CD4-positive, alpha-beta T cell treated with Interferon alpha-2 for 1 hour (primary cell): ENCODE data around the gene RUNX1.

Experiments
- DNase-seq, 2 donors: peaks; one replicate each; pipeline ENCODE4 v3.0.0-alpha.2; 2020 to 2022

RUNX1 gene

DNA sequence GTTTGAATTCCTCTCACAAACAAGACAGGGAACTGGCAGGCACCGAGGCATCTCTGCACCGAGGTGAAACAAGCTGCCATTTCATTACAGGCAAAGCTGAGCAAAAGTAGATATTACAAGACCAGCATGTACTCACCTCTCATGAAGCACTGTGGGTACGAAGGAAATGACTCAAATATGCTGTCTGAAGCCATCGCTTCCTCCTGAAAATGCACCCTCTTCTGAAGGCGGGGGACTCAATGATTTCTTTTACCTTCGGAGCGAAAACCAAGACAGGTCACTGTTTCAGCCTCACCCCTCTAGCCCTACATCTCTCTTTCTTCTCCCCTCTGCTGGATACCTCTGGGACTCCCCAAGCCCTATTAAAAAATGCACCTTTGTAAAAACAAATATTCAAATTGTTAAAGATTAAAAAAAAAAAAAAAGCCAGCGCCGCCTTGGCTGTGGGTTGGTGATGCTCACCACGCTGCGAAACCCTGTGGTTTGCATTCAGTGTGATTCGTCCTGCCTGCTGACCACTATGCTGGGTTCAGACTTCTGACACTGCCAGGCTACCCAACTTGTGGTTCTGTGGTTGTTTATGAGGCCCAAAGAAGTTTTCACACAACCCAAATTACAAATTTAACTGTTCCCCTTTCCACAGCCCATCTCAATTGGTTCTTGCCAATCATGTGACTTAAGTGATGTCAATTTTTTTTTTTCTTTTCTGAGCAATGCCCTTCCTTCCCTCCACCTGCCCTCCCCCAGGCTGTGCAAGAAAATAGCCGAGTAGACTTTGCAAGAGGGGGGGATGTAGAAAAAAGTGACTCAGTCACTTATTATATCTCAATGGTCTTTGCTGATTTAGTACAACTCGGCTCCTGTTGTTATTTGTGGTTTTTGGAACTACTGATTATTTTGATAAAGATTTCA lies at the start of gene RUNX1:
Gene RUNX1 (minus strand): TSS at position 597 of the 912 bp plus-strand sequence.
- DNase-seq: peak; percentile 86 to 91

DNA sequence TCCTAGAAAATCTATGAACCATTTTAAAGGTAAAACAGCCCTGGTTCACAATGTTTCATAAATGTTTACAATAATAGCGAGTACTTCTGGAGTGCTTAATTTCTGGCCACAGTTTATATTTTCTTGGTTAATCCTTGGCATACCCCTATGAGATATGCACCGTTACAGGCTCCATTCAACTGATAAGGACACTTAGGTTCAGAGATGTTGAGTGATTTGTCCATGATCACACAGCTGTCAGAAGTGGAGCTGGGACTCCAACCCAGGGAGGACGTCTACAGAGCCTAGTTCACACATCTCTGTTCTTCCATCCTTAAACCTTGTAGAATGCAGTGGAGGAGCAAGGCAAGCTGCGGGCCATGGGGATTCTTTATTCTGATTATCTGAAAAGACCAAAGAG lies 48.4 kb upstream of the RUNX1 start:
- no peak for DNase-seq

DNA sequence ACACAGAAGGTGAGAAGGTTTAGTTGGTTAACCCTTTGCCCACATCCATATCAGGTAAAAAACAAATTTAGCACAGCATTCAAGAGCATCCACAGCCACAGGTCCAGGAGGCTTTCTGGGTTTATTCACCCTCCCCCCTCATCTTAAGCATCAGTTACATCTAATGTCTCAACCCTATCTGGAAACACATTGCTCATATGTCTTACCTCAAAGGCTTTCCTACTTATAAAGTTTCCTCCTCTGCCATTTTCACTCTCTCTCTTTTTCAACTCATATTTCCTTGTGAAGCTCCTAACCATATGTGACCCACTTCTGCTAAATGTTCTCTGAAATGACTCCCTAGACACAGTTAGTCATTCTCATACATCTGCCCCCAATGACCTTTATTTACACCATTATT lies 47.9 kb upstream of the RUNX1 start:
- DNase-seq: no peak

DNA sequence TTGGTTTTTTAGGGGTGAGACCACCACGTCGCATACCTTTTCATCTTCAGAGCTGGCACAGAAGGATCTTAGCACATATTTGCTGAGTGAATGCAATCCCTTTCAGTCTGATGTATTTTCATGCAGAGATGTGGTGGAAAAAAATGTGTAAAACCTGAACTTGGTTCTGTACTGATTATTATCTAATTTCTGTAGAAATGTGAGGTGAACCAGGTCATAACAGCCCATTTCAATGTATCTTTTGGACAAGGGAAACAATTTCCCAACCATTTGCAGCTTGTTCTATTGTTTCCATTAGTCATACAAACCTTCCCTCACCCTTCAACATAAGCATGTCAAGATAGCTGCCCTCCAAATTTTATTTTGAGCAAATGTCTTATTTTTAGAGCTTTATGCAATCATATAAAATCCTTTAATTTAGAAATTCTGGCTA lies 46.8 kb upstream of the RUNX1 start:
- no peak for DNase-seq

DNA sequence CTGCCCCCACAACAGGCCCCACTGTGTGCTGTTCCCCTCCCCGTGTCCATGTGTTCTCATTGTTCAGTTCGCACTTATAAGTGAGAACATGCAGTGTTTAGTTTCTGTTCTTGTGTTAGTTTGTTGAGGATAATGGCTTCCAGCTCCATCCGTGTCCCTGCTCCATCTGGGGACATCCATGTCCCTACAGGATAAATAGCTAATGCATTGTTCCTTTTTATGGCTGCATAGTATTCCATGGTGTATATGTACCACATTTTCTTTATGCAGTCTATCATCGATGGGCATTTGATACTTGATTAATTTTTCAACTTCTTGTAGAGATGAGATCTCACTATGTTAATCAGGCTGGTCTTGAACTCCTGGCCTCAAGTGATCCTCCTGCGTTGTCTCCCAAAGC lies 44.4 kb upstream of the RUNX1 start:
- no peak for DNase-seq

DNA sequence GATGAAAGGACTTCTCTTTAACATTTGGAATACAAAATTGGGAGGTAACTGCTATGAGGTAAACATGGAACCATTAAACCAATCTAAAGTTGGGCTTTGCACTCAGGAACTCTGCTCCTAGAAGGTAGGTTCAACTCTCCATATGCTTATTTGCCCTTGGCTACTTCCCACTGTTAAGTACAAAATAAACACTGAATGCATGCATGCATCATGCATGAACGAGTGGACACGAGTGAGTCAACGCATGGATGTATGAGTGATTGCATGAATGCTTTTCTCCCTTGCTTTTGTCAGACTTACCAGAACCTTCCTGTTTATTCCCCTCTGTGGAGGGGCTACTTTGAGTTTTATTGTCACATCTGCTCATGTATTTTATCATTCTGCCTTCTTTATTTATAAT lies 42.4 kb upstream of the RUNX1 start:
- DNase-seq: no peak

DNA sequence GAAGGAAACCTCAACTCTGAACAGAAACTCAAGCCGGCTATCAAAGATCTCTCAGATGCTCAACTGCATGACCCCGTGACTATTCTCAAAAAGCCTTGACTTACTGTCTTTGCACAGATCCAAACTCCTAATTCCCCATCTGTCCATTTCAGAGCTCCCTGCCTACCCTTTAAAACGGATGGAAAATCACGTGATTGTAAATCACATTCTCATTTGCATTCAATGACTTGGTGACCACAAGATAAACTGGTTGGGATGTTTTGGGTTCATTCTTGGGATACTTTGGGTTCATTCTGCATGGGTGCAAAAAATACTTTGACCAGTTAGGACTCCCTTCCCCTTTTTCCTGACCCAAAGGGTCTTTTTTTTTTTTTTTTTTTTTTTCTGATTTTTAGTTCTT lies 41.3 kb upstream of the RUNX1 start:
- DNase-seq: no peak

DNA sequence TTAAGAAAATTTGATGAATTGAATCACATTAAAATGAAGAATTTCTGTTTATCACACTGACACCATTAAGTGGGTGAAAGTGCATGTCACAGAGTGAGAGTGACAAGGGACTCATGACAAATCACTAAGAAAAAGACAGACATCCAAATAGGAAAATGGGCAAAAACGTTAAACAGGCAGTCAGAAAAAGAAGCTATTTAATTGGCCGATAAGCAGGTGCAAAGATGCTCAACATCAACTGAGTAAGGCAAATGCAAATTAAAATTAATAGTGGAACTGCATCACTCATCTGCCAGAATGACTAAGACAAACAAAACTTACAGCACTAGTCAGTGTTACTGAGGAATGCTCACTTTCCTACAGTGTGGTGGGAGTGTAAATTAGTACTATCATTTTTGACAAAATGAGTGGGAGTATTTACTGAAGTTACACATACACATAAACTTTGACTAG lies 39.2 kb upstream of the RUNX1 start:
- DNase-seq: no peak

DNA sequence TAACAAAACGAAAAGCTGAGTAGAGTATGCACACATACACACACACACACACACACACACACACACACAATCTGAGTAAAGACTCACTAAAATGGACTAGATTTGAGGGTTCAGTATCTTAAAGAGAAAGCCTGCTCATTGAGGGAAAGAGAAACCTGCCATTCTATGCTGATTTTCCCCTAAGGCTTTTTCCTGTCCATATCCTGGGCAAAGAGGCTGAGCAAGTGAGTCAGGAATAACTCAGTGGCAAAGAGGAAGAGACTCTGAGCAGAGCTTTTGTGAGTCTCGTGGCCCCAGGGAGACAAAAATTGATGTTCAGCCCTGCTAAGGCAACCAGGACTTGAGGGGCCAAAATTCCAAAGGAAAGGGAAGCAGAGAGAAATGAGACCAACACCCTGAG lies 37.3 kb upstream of the RUNX1 start:
- no peak for DNase-seq

DNA sequence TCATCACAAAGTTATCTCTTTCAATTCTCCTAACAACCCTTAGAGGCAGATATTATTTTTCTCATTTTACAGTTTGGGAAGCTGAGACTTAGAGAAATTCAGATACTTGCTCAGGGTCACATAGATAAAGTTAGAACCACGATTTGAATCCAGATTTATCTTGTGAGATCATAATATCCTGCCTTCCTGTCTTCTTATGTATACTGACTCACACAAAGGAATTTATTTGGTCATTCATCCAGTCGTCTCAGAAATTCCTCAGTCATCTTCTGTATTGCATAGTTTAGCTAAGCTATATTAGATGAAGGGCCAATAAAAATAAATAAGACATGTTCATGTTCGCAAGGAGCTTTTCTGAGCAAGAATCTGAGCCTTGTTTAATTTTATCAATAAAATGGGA lies 35.8 kb upstream of the RUNX1 start:
- no peak for DNase-seq

DNA sequence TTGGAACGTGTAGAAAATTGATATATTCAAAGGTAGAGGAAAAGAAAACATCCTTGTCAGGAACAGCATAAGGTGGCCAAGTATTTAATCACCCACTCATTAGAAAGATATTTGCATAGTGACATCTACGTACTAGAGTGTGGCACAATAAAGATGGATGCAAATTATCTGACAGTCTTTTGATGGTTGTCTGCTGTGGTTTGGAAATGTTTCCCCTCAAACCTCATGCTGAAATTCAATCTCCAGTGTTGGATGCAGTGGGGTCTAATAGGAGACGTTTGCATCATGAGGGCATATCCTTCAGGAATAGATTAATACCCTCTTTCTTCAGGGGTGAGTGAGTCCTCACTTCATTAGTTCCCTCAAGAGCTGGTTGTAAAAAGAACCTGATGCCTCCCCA lies 34.1 kb upstream of the RUNX1 start:
- no peak for DNase-seq

DNA sequence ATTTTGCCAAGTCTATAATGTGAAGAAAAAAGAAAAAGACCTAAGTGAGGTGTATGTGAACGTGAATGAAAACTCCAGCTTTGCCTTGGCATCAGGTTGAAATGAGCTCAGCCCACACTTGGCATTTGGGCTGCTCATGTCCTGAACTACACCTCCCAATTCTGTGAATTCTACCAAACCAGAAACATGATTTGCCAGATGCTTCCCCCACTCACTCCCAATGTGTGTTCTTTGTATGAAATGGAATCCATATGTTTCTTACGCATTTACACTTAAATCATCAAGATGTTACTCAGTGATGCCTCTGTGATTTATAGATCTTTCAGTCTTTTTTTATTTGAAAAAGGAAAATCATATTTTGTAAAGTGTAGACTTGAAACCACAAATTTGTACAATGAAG lies 32.8 kb upstream of the RUNX1 start:
- no peak for DNase-seq

DNA sequence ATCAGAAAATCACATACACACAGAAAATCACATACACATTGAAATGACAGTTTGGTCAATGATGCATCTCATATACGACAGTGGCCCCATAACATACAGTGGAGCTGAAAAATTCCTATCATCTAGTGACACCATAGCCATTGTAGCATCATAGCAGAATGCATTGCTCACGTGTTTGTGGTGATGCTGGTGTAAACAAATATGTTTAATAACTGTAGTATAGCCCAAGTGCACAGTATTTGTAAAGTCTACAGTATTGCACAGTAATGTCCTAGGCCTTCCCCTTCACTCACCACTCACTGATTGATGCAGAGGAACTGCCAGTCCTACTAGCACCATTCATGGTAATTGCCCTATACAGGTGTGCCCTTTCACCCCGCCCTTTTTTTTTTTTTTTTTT lies 30.1 kb upstream of the RUNX1 start:
- DNase-seq: no peak

DNA sequence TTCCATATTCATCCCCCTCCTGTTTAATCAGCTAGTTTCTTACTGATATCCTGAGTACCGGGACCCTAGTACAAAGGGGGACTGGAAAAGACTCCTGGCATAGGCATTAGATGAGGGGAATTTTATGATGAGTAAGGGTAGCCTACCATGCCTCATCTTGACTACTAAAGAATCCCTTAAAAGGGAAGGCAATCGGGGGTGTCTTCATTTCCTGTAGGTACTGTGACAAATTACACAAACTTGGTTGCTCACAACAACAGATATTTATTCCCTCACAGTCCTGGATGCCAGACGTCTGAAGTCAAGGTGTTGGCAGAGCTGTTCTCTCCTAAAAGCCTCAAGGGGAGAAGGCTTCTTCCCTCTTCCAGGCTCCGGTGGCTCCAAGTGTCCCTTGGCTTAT lies 28.9 kb upstream of the RUNX1 start:
- no peak for DNase-seq

DNA sequence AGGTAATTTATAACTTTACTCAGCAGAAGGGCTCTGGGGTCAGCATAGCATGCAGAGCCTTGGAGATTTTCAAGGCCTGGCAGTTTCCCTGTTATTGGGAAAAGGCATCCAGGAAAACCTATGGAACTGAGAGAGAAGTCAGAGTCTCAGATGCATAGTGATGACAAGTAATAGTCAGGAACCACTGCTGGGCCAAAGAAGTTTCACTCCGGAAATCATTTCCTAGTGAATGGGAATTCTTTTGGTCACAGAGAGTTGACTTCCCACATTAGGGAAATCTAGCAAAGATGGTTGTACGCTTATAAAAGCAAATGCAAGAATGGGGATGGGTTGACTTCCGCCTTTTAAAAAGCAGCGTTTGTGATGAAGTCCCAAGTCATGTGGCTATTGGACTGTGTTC lies 28.4 kb upstream of the RUNX1 start:
- no peak for DNase-seq

DNA sequence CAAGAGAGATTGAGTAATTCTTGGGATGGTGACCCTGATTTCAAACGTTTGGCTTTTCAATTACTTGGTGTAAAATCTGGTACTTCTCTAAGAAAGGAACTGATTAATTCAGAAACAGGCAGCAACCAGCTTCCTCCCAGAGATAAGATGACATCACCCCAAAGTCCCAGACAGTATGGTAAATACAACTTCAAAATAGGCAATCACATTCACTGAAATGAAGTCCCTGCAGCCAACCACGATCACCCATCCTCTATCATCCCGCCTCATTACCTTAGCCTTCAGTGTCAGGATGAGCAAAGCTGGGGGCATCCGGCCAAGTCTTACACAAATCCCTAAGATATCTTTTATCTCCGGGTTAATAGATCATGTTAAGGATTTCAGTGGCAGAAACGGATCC lies 26.4 kb upstream of the RUNX1 start:
- DNase-seq: no peak

DNA sequence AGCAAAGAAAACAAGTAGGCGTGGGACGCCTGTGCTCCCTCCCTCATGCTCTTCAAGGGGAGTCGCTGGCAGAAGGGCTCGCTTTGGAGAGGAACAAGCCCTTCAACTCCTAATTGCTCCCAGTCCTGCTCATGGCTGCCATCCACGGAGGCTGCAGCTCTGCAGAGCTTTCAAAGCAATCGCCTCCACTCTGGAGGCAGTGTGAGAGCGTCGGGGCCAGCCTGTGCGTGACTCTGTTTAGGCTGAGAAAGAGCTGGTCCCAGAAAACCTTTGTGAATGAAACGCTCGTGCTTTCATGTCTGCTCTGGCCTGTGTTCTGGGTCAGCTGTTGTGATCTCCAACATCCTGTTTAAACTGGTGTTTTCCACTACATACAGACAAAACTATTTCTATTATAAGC lies 23.9 kb upstream of the RUNX1 start:
- no peak for DNase-seq

DNA sequence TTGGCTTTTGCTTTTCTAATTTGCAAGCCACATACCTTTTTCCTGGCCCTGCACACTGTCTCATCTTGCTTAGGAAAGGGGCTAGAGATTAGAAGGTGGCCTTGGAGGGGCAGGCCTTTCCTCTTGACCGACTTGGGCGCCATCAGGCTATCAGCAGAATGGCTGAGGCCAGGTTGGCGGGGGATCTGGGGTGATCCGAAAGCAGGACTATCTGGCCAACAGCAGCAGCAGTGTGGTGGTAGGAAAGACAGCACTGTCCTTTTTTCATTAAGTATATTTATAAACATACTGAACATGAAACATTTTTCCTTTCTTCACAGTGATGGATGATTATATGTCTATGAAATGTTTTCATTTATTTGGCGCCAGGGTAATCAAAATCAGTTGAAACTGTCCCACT lies 23.5 kb upstream of the RUNX1 start:
- DNase-seq: no peak

DNA sequence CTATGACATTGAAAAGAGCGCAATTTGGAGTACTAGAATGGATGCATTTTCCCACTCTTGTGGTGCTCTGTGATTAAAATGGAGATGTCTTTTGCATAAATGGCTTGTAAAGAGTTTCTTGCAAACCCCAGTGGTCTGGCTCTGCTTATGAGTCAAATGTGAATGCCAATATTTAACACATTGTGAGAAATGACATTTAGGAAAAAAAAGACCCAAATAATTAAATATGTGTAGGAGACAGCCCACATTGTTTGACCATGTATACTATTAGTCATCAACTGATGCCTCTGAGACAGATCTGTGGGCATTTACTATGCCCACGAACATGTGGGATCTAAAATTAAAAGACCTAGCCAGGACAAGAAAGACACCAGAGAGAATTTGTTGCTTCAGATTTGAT lies 22.2 kb upstream of the RUNX1 start:
- no peak for DNase-seq

DNA sequence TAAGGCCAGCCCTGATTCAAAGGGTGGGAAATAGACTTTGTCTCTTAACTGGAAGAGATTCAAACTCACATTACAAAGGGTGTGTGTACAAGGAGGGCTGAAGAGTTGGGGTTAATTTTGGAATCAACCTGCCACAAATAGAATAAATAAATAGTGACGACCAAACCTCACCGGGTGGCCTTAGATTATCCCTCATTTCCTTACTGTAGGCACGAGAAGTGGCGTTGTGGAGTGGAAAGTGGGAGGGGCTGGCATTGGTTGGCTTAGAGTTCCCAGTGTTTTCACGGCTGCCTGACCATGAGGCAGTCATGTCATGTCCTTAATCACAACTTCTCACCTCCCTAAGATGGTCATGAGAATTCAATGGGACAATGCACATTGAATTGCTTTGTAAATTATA lies 21.3 kb upstream of the RUNX1 start:
- DNase-seq: no peak

DNA sequence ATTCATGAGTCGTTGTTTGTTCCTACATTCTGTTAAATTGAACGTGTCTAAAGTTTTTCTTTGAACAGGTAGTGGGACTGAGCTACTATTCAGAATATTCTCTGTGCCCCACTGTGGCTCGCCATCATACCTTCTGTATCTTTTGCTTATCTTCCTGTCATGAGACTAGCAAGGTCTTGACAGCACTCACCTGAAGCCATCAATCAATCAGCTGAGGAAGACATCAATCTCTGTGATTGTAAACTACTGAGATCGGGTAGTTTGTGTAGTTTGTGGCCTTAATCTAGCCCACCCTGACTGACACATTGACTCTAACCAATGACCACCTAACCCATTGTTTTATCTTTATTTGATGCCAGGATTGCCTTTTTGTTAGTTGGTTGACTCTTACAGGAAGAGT lies 17.7 kb upstream of the RUNX1 start:
- no peak for DNase-seq

DNA sequence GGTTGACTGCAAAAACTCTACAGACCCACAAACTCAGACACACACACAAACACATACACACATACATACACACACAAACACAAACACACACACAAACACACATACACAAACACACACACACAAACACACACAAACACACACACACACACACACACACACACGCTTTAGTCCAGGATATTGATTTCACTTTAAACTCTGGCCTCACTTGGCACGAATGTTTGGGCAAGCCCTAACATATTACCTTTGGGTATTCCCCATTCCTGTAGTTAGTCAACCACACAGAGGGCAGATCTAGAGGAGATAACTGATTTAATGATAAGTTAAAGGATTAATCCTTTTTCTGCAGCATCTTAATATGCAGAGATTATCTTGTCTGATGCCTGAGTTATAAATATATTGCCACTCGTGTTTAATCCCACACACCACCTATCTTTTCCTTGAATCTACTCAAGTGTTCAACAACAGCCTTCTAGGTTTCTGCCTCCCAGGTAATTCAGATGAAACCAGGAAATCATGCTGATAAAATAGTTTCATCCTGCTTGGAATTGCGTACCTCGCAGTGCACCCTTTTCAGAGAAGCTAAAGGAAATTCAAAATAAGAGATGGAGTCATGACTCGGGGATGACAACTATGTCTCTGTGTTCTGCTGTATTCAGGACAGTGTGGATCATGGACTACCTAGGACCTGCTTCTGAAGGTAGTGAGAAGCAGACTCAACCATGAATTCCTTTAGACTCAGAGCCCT lies 14.5 kb upstream of the RUNX1 start:
- DNase-seq: no peak

DNA sequence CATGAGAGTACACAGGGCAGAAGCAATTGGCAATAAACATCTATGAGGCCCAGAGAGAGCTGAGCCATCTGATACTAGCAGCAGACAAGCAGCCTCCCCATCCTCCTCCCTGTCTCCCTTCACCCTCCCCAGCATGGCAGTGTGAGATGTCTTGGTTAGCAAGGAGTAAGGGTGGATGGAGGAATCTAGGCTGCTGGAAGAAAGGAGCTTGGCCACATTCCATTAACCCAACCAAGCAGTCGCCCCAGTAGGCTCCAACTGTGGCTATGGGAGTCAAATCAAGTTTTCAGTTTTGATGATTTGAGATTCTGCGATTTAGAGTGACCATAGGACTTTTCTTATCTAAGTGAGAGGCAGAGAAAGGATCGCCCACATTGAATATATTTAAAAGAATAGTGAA lies 12.9 kb upstream of the RUNX1 start:
- no peak for DNase-seq

DNA sequence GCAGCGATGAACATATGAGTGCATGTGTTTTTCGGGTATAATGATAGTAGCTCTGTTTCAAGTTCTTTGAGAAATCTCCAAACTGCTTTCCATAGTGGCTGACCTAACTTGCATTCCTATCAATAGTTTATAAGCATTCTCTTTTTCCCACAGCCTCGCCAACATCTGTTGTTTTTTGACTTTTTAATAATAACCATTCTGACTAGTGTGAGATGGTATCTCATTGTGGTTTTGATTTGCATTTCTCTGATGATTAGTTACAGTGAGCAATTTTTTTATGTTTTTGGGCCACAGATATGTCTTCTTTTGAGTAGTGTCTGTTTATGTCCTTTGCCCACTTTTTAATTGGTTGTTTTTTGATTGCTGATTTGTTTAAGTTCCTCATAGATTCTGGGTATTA lies 10.6 kb upstream of the RUNX1 start:
- no peak for DNase-seq
